Measurements from ENCODE around the gene PKN2. TPM values are rescaled to one million over a fixed set of nuclear protein-coding genes. Genes with fewer than 3 reads are reported as not detected.

PKN2 gene
- total and polyA plus RNA-seq, 8 donors, result 5.0 to 118 (median 24.1) TPM

- DNase-seq, result peak in 1 of 2 donors; percentile 14
- WGBS, 5 donors, result 47 to 69% (median 62%) methylated on average over 3 of the region's 3 CpGs
- TF ChIP-seq POLR2A (IDR thresholded peaks at IDR 0.05) (no peak), EP300 (IDR thresholded peaks at IDR 0.05) (no peak), CTCF (IDR thresholded peaks at IDR 0.05) (no peak), POLR2AphosphoS5 (IDR thresholded peaks at IDR 0.05) (no peak)
These were observed 5.7 kb upstream of the PKN2 start for GRCh38 chr1:88678405-88678804.

GRCh38 chr1:88680471-88680870 lies 3.6 kb upstream of the PKN2 start:
- H3K4me3 ChIP-seq, result no peak overlapping the region
- TF ChIP-seq EP300 (IDR thresholded peaks at IDR 0.05) (no peak), POLR2A (IDR thresholded peaks at IDR 0.05) (no peak), POLR2AphosphoS5 (IDR thresholded peaks at IDR 0.05) (no peak), CTCF (IDR thresholded peaks at IDR 0.05) (no peak)
- no peak overlapping the region for H3K27ac ChIP-seq
- no peaks in the 10 kb centered on the region for H3K9me3 ChIP-seq
- WGBS, 5 donors, result 57 to 77% (median 67%) methylated on average over 3 of the region's 3 CpGs
- no peaks in the 10 kb centered on the region for H3K27me3 ChIP-seq
- peaks cover 4 to 16% (median 9%) of the 10 kb centered on the region in 4 donors for H3K4me1 ChIP-seq
- no peak for DNase-seq
- no peaks in the 10 kb centered on the region for H3K36me3 ChIP-seq
- intact Hi-C loops (cut with DNase I; ENCODE audit: low total_unique reads), result no loop called here

More at GRCh38 chr1:88678405-88678804, 5.7 kb upstream of the PKN2 start:
- Histone ChIP-seq H3K27ac (no peak overlapping the region), H3K4me1 (peaks cover 0 to 13% (median 8%) of the 10 kb centered on the region in 4 donors), H3K27me3 (no peaks in the 10 kb centered on the region), H3K36me3 (no peaks in the 10 kb centered on the region), H3K9me3 (no peaks in the 10 kb centered on the region), H3K4me3 (no peak overlapping the region)
- intact Hi-C loops (cut with DNase I; ENCODE audit: low total_unique reads), result no loop called here

- WGBS, 5 donors, result 88 to 96% (median 94%) methylated on average over 3 of the region's 3 CpGs
- intact Hi-C loops (cut with DNase I; ENCODE audit: low total_unique reads), result no loop called here
These were observed 3.0 kb upstream of the PKN2 start for GRCh38 chr1:88680911-88681622.

More at GRCh38 chr1:88680911-88681622, 3.0 kb upstream of the PKN2 start:
- H3K27ac ChIP-seq, result no peak overlapping the region
- DNase-seq, result no peak
- TF ChIP-seq POLR2A (IDR thresholded peaks at IDR 0.05) (no peak), POLR2AphosphoS5 (IDR thresholded peaks at IDR 0.05) (no peak), EP300 (IDR thresholded peaks at IDR 0.05) (no peak), CTCF (IDR thresholded peaks at IDR 0.05) (no peak)
- H3K36me3 ChIP-seq, result no peaks in the 10 kb centered on the region
- no peak overlapping the region for H3K4me3 ChIP-seq
- no peaks in the 10 kb centered on the region for H3K27me3 ChIP-seq
- H3K9me3 ChIP-seq, result no peaks in the 10 kb centered on the region
- H3K4me1 ChIP-seq, result peaks cover 10 to 22% (median 14%) of the 10 kb centered on the region in 4 donors
